Globus pallidus (tissue), 1 donor: ENCODE data around the gene SEC14L3.

ENCODE experiments used
- DNase-seq: peaks from one replicate; pipeline ENCODE4 v3.0.0-alpha.2; 2015; ENCODE audit warnings: low spot score

SEC14L3 gene

GRCh38 chr22:30471616-30472318 lies at the start of gene SEC14L3:
TSS of gene SEC14L3 (minus strand) at chr22:30472017. CDS start at chr22:30471958, 59 bp downstream.
- DNase-seq, result no peak

GRCh38 chr22:30519842-30520425 lies 48.1 kb upstream of the SEC14L3 start:
- no peak for DNase-seq

DNA sequence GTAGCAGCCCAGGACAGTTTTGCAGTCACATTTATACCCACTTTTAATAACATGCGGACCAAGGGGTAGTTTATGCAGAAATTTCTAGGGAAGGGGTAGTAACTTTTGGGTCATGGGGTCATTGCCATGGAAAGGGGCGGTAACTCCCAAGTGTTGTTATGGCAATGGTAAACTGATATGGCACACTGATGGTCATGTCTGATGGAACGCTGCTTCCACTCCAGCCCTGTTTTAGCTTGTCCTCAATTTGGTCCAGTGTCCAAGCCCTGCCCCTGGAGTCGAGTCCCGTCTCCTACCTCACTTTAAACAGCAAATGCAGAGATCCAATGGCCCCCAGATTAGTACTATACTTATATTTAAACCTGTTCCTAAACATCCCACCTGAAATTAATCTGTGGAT lies 44.9 kb upstream of the SEC14L3 start:
- DNase-seq, result no peak

- DNase-seq, result no peak
Measured at GRCh38 chr22:30516273-30516672, 44.5 kb upstream of the SEC14L3 start.

GRCh38 chr22:30514252-30514651 lies 42.4 kb upstream of the SEC14L3 start:
- DNase-seq, result no peak

DNA sequence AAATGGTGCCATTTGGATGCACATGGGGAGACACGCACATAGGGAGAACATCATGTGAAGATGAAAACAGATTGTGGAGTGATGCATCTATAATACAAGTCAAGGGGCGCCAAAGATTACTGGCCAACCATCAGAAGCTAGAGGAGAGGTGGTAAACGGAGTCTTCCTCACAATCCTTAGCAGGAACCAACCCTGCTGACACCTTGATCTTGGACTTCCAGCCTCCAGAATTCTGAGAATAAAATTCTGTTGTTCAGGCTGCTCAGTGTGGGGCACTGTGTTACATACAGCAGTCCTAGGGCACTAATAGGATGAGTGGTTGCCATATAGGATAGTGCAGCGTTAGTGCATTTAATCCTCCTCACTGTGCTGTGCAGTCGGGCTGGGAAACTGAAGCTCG lies 41.6 kb upstream of the SEC14L3 start:
- DNase-seq, result no peak

GRCh38 chr22:30511911-30512310 lies 40.1 kb upstream of the SEC14L3 start:
- DNase-seq, result no peak

- DNase-seq, result no peak
Measured at GRCh38 chr22:30511109-30511508, 39.3 kb upstream of the SEC14L3 start.

DNA sequence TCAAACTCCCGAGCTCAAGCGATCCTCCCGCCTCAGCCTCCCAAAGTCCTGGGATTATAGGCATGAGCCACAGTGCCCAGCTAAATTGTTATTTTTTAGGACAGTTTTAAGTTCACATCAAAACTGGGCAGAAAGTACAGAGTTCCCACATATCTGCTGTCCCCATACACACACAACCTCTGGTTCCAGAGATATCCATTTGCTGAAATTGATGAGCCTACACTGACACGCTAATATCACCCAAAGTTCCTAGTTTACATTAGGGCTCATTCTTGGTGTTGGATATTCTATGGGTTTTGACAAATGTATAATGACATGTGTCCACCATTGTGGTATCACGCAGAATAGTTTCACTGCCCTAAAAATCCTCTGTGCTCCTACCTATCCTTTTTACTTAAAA lies 36.4 kb upstream of the SEC14L3 start:
- DNase-seq, result no peak

- no peak for DNase-seq
Measured at GRCh38 chr22:30507670-30508069, 35.9 kb upstream of the SEC14L3 start.

DNA sequence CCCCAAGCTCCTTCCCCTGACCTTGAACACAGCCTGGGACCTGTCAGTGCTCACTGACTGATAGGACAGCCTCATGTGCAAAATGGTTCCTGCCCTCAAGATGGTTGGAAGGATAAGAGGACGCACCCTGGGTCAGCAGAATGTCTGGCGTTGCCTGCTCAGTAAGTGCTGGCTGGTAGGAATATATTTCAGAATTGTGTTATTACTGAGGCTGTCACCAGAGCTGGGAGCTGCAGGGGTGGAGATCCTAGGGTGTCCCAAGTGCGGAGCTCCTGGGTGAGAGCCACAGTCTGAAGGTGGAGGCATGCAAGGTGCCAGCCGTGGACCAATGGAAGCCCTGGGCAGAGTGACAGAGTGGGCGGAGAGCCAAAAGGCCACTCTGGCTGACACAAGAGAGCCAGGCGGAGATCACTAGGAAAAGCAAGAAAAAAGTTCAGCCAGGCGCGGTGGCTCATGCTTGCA lies 34.7 kb upstream of the SEC14L3 start:
- no peak for DNase-seq

DNA sequence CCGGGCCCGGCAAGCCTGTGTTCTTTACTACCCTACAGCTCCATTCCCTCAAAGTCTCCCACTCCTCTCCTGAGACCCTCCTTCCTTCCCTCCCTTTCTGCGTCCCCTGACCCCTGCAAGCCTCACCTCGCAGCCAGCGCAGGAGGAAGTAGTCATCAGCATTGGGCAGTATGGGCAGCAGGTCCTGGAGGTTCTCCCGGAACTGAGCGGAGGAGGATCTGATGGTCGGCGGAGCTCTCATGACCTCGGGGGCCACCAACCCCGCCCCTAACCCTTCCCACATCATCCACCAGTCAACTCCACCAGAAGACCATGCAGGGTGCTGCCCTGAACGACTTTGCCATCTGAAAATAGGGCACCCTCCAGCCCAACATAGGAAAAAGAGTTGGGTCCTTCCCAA lies 31.7 kb upstream of the SEC14L3 start:
- no peak for DNase-seq

DNA sequence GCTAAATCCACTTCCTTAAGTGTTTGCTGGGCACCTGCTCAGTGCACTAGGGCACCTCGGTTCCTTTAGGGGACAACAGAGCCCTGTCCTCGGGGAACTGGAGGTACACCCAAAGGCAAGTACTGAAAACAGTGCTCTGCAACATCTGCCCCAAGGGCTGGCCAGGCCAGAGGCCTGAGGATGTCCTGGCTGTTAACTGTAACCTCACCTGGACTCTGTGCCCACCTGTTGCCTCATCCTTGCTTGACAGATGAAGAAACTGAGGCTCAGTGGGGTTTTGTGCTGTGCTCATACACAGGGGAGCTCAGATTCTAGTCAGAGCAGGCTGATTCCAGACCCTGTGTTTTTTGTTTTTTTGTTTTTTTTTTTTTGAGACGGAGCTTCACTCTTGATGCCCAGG lies 31.1 kb upstream of the SEC14L3 start:
- DNase-seq, result no peak

GRCh38 chr22:30502153-30502552 lies 30.3 kb upstream of the SEC14L3 start:
- DNase-seq, result no peak

- no peak for DNase-seq
Measured at GRCh38 chr22:30500628-30501027, 28.8 kb upstream of the SEC14L3 start.

GRCh38 chr22:30497466-30498150 lies 25.8 kb upstream of the SEC14L3 start:
- no peak for DNase-seq

- DNase-seq, result no peak
Measured at GRCh38 chr22:30495041-30495784, 23.4 kb upstream of the SEC14L3 start.

DNA sequence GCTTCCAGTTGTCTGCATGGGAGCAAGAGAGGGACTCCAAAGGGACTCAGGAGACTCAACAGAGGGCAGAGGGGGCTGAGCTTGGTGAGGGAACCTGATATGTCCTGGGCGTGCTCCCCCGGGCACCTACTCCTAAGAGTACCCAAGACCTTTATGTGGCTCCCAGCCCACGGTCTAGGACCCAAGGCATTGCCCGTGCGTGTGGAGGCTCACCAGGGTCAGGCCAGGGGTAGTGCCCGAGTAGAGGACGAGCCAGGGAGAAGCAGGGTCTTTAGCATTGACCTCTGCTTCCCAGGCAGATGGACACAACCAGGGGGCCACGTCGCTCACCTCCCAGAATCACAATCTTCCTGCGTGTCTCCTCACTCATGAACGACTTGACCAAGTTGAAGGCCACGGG lies 20.3 kb upstream of the SEC14L3 start:
- no peak for DNase-seq

GRCh38 chr22:30491381-30491780 lies 19.6 kb upstream of the SEC14L3 start:
- DNase-seq, result no peak

GRCh38 chr22:30490399-30490798 lies 18.6 kb upstream of the SEC14L3 start:
- no peak for DNase-seq

DNA sequence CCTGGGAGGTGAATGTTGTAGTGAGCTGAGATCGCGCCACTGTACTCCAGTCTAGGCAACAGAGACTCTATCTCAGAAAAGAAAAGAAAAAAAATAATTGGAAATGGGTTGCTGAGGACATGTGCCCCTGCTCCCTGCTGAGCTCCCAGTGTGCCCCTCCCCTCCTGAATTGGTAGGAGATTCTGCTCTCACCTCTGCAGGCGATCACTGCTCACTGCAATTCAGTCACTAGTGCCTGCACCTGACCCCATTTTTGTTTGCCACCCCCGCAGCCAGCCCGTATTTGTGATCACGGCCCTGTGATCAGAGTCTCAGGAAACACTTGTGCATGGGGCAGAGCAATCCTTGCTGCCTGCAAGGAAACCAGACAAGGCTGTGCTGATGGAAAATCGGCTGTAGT lies 16.3 kb upstream of the SEC14L3 start:
- no peak for DNase-seq

DNA sequence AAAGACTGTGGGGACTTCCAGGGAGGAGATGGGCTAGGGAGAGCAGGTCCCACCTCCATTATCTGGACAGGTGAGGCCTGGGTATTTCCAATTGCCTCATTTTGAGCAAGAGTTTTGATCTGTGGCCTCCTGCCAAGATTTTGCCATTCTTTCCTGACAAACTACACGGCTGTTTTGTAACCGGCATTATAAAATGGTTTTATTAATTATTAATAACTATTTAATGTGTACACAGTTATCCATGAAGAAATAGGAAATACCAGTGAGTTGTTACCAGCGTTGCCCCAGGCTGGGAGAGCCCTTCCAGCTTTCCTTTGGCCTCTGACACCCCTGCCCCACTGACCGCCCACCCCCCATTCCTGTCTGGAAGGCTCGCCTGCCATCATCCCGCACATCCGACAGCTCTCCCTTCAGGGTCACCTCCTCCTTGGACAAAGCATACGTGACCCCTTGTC lies 14.9 kb upstream of the SEC14L3 start:
- DNase-seq, result no peak

GRCh38 chr22:30486118-30486517 lies 14.3 kb upstream of the SEC14L3 start:
- DNase-seq, result no peak
